ENCODE measurements around the gene MEGF6.

DNA sequence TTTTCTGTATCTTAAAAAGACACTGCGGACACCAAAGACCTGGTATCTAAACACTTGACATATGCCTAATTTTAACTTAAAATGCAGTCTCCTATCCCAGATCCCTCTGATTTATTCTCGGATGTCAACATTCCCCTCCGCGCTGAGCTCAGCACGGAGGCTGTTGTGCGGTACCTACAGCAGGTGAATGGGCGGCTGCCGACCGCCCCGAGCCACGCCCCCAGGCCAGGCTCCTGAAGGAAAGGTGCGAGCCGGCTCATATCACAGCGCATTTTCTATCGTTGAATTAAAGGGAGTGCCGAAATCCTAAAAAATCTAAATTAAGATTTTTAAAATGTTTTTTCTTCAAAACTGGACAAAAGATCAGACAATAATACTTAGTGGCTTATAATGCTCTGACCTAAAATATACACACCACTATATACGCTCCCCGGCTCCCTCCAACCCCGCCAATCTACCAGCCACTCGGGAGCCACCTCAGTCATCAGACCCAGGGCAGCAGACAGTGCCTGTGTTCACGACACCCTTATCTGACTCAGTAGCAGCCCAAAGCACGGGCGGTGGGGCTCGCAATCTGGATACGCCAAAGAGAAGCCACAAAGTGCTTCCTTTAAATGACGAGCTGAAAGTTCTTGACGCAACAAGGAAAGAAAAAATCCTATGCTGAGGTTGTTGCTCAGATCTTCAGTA, 34.5 kb upstream of the MEGF6 start:
- TF ChIP-seq SRF (CRISPR knock-in tag; IDR thresholded peaks at IDR 0.05) (no peak), ELF1 (tag; IDR thresholded peaks at IDR 0.05) (no peak), PHF8 (IDR thresholded peaks at IDR 0.05; ENCODE audit: borderline replicate concordance, low read length) (no peak), POLR2A (conservative IDR thresholded peaks at IDR 0.05) (no peak), EGR1 (conservative IDR thresholded peaks at IDR 0.05) (no peak)
- TF ChIP-seq, protein P1, sequence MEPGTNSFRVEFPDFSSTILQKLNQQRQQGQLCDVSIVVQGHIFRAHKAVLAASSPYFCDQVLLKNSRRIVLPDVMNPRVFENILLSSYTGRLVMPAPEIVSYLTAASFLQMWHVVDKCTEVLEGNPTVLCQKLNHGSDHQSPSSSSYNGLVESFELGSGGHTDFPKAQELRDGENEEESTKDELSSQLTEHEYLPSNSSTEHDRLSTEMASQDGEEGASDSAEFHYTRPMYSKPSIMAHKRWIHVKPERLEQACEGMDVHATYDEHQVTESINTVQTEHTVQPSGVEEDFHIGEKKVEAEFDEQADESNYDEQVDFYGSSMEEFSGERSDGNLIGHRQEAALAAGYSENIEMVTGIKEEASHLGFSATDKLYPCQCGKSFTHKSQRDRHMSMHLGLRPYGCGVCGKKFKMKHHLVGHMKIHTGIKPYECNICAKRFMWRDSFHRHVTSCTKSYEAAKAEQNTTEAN (CRISPR knock-in tag; IDR thresholded peaks at IDR 0.05), result no peak
- TF ChIP-seq, protein P2, sequence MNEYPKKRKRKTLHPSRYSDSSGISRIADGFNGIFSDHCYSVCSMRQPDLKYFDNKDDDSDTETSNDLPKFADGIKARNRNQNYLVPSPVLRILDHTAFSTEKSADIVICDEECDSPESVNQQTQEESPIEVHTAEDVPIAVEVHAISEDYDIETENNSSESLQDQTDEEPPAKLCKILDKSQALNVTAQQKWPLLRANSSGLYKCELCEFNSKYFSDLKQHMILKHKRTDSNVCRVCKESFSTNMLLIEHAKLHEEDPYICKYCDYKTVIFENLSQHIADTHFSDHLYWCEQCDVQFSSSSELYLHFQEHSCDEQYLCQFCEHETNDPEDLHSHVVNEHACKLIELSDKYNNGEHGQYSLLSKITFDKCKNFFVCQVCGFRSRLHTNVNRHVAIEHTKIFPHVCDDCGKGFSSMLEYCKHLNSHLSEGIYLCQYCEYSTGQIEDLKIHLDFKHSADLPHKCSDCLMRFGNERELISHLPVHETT (CRISPR knock-in tag; conservative IDR thresholded peaks at IDR 0.05 in 1 of 2, IDR thresholded peaks at IDR 0.05 in 1 of 2), result no peak
- TF ChIP-seq, protein P3, sequence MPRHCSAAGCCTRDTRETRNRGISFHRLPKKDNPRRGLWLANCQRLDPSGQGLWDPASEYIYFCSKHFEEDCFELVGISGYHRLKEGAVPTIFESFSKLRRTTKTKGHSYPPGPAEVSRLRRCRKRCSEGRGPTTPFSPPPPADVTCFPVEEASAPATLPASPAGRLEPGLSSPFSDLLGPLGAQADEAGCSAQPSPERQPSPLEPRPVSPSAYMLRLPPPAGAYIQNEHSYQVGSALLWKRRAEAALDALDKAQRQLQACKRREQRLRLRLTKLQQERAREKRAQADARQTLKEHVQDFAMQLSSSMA (CRISPR knock-in tag; IDR thresholded peaks at IDR 0.05), result no peak
- TF ChIP-seq, protein P4, sequence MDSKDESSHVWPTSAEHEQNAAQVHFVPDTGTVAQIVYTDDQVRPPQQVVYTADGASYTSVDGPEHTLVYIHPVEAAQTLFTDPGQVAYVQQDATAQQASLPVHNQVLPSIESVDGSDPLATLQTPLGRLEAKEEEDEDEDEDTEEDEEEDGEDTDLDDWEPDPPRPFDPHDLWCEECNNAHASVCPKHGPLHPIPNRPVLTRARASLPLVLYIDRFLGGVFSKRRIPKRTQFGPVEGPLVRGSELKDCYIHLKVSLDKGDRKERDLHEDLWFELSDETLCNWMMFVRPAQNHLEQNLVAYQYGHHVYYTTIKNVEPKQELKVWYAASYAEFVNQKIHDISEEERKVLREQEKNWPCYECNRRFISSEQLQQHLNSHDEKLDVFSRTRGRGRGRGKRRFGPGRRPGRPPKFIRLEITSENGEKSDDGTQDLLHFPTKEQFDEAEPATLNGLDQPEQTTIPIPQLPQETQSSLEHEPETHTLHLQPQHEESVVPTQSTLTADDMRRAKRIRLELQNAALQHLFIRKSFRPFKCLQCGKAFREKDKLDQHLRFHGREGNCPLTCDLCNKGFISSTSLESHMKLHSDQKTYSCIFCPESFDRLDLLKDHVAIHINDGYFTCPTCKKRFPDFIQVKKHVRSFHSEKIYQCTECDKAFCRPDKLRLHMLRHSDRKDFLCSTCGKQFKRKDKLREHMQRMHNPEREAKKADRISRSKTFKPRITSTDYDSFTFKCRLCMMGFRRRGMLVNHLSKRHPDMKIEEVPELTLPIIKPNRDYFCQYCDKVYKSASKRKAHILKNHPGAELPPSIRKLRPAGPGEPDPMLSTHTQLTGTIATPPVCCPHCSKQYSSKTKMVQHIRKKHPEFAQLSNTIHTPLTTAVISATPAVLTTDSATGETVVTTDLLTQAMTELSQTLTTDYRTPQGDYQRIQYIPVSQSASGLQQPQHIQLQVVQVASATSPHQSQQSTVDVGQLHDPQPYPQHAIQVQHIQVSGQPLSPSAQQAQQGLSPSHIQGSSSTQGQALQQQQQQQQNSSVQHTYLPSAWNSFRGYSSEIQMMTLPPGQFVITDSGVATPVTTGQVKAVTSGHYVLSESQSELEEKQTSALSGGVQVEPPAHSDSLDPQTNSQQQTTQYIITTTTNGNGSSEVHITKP (IDR thresholded peaks at IDR 0.05; ENCODE audit: partially characterized antibody), result no peak

Measured in K562 (cell line).